NCI-H69 (cell line): ENCODE measurements around the gene SLC35A5.
"Not testable (repeated sequence)": the region's sequence is repeated elsewhere in the genome, so short reads cannot be mapped to it uniquely, and the experiment has no call there.

ENCODE experiments used
- DNase-seq: peaks from one replicate; lab custom pipeline; 2025; lab: John Stamatoyannopoulos, UW

SLC35A5 gene, protein sequence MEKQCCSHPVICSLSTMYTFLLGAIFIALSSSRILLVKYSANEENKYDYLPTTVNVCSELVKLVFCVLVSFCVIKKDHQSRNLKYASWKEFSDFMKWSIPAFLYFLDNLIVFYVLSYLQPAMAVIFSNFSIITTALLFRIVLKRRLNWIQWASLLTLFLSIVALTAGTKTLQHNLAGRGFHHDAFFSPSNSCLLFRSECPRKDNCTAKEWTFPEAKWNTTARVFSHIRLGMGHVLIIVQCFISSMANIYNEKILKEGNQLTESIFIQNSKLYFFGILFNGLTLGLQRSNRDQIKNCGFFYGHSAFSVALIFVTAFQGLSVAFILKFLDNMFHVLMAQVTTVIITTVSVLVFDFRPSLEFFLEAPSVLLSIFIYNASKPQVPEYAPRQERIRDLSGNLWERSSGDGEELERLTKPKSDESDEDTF

DNA sequence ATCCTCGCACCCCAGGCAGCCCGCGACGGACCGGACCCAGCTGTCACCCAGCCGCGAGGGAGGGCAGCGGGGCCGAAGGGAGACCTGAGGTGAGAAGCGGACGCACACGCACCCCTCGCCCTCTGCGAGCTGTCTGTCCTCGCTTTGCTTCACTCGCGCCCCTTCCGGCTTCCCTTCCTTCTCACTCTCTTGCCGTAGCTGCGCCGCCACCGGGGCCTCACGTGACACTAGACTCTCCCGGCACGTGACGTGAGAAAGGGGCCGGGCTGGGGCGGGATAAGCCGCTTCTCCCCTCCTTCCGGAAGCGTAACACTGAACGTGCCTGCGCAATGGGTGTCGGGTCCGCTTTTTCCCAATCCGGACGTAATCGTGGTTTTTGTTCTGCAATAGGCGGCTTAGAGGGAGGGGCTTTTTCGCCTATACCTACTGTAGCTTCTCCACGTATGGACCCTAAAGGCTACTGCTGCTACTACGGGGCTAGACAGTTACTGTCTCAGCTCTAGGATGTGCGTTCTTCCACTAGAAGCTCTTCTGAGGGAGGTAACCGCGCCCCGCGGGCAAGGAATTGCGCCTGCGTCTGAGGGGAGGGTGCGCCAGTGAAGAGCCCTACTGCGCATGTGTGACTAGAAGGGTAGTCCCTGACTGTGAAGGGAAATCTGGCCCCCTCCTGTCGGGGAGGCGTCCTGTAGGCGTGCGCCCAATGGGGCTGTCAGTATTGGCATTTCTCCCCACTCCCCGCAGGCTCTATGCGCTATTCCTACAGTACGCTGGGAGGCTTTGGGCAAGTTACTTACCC is at the start of gene SLC35A5, which contains the start of gene ATG3:
TSS of gene SLC35A5 (plus strand) at position 312 of the 796 bp plus-strand sequence. CDS start 1,359 bp downstream, outside the sequence.
TSS of gene ATG3 (minus strand) at position 229 of the 796 bp plus-strand sequence. CDS start 434 bp downstream, outside the sequence.
- DNase-seq, result peak; percentile 96

DNA sequence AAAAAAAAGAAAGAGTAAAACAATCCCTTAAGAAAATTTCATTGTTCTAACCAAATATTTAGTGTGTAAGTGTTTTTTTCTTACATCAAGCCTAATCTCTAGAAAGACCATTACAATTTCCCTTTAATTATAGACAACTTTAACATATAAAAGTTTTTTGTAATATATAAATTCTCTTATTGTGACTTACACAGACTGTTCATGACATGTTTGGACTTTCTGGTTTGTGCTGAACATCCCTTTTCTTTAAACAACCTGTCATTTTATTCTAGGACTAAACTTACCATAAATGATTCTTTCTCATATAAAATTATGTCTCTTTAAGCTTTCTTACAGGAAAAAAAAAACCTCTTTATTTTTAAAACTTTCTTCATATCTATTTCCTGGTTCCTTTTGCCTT is 49.5 kb upstream of the SLC35A5 start:
- no peak for DNase-seq

DNA sequence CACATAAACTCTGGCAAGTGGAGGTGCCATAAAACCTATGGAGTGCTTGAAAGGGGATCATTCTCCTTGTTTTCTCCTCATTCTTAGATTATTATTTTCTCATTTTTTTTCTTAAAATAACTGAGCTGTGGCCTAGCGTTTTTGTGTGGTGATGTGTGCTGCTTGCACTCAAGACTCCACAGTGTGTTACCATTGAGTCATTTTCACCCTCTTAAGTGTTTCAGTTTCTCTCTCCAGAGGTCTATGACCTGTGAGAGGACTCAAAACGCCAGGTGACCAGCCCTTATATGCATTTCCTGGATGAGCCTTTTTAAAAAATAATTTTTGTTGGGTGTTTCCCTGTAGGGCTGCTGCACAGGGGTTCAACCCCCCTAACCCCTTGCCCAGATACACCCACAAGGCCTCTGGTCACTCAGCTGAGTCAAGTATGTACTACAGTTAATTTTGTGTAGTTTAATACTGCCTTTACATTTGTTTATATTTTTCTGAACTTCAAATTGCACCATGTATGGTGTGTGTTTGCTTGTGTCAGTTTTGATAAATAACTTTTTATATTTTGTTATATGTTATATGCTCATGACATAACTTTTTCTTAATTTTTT is 47.2 kb upstream of the SLC35A5 start:
- DNase-seq, result no peak

DNA sequence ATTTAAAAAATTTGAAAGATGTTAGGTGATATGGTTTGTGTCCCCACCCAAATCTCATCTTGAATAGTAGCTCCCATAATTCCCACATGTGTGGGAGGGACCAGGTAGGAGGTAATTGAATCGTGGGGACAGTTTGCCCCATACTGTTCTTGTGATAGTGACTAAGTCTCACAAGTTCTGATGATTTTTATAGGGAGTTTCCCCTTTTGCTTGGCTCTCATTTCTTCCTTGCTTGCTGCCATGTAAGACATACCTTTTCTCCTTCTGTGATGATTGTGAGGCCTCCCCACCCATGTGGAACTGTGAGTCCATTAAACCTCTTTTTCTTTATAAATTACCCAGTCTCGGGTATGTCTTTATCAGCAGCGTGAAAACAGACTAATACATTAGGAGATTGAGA is 42.9 kb upstream of the SLC35A5 start:
- not testable (repeated sequence) for DNase-seq

DNA sequence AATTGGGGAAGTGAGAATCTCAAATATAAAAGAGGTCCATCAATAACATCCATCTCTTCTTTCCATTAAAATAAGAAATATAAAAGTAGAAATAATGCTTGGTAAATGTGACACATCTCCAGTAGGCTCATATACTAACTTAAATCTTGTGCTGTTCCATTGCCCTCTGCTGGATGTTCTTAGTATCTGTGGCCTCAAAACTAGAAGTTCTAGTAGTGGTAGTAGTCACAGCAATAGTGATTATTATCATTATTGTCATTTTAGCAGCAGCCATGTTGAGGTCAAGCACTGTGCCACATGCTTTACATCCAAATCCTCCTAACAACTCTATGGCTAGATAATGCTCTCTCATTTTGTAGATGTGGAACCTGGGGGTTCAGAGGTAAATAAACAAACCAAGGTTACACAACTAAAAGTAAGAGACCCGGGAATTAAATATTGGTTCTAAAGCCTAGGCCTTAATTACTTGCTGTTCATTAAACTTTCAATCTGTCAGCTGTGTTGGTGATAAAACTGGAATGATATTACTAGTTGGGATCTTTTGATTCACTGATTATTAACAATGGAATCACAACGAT is 42.3 kb upstream of the SLC35A5 start:
- peak; percentile 44 for DNase-seq

DNA sequence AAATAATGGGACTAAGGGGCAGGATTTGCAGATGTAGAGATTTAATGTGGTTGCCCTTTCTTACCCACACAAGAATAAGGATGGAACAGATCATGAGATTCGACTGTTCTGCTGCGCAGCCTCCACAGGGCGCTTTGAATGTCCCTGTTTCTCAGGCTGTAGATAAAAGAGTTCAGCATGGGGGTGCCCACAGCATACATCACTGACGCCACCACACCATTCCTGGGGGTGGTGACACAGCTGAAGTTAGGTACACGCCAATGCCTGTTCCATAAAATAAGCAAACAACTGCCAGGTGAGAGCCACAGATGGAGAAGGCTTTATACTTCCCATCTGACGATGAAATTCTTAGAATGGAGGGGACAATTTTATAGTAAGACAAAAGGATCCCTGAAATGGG is 37.7 kb upstream of the SLC35A5 start:
- not testable (repeated sequence) for DNase-seq

DNA sequence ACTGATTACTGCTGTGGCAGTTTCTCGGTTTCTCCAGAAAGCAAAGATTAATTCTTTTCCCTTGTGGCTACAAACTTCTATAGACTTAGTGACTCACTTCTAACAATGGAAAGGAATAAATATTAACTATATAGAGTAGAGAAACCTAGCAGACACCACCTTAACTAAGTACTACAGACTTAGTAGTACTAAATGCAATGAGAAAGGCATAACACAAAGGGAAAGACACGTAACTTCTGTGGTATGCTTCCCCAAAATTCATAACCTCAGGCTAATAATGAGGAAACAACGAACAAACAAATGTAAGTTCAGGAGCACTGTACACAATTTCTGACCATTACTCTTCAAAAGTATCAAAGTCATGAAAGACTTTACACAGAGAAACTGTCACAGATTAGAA is 31.3 kb upstream of the SLC35A5 start:
- DNase-seq, result no peak

DNA sequence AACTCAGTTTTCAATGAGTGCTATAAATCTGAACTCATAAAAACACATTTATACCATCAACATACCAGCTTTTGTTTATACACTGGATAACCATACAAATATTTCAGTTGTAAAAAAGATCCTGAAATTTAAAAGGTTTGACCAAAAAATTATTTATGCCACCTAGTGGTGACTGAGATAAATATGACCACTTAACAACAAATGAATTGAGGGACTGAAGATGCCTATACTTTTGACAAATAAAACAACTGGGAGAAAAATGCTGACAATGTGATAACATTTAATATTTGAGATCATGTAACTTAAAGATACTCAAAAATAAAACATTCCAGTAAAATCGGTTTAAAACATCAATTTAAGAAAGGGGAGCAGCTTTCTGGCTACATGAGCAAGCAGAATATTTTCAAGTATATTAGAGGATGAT is 30.5 kb upstream of the SLC35A5 start:
- peak; percentile 17 for DNase-seq

DNA sequence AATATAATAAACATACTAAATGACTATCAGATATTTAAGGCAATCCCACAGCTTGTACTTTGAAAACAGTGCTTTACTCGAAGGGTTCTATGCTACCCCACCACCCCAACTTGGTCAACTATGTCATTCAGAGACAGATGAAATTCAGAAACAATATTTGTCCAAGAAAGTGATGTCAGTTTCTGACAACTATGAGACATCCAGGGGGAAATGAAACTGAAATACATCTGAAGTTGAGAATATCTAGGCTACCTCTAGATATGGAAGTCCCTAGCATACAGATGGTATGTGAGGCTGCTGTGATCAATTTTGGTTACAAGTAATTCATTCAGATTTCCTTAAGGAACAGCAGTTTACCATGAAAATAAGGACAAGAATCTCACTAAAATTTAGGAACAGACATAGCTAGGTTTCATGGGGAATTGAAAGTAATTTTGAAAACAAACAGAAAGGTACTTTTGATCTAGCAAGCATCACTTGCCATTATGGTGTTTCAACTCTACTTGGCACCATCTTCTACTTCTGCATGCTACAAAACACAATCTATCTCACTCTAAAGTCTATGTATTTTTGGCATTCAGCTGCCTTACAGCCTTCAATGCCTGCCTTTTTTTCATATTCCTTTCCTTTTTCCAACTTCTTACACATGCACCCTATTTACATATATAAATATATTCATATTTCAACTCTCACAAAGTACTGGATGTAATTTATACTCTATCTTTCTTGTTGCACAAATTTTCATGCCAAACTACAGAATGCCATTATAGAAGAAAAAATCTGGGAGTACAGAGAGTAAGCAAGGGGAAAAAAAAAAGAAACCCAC is 21.8 kb upstream of the SLC35A5 start:
- no peak for DNase-seq

DNA sequence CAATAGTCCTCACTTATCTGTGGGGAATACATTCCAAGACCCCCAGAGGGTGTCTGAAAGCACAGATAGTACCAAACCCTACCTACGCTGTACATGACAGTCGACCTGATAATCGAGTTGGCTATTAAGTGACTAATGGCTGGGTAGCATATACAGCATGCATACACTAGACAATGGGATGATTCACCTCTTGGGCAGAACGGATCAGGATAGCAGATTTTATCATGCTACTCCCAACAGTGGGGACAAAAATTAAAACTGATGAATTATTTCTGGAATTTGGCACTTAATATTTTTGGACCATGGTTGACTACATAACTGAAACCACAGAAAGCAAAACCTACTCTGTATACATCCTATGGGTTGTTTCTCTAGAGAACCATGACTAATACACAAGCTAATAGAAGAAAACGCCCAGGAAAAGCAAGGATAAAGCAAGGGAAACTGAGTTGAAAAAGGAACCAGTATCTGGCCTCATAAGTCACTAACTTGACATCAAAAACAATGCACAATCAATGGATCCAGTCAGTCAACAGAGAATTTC is 15.6 kb upstream of the SLC35A5 start:
- DNase-seq, result no peak

DNA sequence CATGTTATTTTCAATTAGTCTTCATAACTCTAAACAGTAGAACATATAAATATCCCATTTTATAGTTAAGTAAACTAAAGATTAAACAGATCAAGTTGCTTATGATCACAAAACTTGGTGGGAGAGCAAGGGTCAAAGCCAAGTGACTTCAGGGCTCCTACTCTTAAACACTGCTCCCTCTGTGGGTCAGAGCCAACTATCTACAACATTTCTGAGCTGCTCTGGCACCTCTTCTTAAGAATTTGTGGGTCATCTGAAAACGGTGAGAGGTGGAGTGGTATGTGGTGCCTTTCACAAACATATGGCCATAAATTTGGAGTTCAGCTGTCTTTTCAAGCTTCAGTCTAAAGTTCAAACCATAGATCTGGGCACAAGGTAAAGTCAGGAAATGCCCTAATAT is 11.0 kb upstream of the SLC35A5 start:
- DNase-seq, result no peak

DNA sequence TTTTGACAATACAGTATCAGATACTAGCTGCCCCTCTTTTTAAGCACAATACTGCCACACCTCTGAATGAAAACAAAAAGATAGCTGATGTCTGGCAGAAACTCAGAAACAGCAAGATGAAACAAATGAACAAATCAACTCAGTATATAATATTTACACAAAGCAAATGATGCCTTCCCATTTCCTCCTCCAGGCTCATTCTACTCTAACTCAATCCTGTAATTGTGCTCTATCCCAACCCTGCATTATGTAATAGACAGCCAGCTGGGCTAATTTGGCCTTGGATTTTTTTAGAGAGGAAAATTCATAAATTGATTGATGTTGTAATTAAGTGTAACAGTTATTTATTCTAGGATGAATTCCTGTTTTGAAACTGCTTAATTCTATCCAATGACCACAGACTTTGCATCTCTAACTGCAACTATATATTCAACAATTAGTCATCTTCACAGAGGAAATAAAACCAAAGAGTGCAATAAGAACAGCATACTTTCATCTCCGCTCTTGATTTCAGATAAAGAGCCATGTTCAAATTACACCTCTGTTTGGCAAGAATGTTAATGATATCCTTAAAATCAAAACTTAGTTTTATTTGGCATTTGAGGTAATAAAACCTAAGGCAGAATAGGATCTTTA is 6.2 kb upstream of the SLC35A5 start:
- peak; percentile 66 for DNase-seq

DNA sequence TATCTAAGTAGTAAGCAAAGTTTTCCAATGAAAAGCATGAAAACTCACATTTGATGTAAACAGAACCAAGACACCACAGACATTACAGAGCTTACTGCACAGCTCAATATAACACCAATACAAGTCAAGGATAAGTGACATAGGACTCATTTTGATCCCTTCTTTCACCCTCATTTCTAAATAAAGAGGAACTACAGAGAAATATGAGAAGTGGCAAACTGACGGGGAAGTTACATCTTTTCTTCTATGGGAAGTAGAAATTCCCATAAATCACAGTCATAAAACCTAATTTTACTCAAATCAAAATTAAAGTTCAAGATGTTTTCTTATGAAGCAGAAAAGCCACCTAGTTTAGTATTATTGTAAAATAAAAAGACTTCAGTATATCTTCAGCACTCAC is 3.9 kb upstream of the SLC35A5 start:
- no peak for DNase-seq

DNA sequence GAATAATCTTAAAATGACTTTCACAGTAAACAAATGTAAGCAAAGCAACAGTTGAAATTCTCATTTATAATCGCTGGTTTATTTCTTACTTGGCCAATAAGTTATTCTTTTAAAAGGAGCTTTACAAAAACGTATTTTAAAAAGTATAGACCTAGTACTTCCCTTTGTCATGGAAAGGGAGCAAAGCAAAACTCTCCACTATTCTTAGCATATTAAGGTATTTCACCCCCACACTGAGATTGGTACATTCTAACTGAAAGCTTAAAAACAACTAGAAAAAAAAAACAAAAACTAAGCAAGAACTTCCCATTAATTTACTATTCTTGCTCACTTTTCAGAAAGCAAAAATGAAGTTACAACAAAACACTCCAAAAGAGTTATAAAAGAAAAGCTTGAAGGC is 1.5 kb upstream of the SLC35A5 start:
- no peak for DNase-seq

DNA sequence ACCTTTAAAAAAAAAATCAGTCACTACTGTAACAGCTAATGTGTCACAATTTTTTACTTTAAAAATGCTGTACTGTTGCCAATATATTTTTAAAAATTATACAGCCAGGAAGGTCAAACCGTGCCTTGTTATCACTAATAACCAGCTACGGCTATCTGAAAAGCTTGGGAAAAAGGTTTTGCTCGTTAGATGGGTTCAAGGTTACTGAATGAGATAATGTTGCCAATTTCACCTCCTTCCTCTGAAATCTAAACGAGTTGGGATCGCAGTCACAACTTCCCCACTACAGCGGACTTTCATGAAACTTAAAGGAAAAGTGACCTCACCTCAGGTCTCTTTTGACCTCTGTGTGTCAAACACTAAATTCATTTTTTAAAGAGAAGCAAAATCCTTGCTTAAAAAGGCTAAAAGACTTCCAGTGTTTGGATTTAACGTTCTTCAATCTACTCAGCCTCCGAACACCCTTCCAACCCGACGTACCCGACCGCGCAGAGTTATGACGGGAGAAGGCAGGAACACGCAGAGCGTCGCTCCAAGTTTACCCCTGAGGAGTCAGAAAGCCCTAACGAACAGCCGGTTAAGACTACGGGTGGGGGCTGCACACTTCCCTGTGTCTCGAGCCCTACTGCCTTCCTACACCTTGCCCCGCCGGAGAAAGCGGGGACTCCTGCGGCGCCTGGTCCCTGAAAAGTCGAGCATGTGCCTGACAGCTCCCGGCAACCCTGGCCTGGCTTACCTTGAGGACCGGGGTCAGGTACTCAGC is 943 bp upstream of the SLC35A5 start:
- DNase-seq, result peak; percentile 71

DNA sequence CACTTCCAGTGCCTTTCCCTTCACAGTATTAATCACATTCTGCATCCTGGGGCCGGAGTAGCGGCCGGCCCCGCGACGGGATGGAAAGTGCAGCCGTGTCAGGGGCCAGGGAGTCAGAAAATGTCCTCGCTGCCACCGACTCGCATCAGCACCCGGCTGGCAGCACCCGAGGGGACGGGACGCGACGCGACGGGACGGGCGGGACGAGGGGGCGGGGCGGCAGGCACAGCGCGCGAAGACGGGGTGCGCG is 436 bp upstream of the SLC35A5 start:
- no peak for DNase-seq

DNA sequence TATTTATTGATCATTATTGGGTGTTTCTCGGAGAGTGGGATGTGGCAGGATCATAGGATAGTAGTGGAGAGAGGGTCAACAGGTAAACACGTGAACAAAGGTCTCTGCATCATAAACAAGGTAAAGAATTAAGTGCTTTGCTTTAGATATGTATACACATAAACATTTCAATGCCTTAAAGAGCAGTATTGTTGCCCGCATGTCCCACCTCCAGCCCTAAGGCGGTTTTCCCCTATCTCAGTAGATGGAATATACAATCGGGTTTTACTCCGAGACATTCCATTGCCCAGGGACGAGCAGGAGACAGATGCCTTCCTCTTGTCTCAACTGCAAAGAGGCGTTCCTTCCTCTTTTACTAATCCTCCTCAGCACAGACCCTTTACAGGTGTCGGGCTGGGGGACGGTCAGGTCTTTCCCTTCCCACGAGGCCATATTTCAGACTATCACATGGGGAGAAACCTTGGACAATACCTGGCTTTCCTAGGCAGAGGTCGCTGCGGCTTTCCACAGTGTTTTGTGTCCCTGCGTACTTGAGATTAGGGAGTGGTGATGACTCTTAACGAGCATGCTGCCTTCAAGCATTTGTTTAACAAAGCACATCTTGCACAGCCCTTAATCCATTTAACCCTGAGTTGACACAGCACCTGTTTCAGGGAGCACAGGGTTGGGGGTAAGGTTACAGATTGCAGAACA is 2.5 kb downstream of the SLC35A5 start:
- DNase-seq, result not testable (repeated sequence)

DNA sequence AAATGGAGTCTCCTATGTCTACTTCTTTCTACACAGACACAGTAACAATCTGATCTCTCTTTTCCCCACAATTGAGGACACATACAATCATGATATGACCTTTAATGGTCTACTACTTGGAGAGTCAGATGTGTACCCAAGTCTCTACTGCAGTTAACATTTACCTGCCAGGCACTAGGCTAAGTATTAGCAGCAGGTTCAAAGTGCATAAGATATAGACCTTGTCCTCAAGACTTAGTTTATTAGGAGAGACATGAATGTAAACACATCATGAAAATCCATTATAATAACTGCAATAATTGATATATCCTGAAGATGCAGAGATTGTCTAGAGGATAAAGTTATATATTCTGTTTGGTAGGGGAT is 3.1 kb downstream of the SLC35A5 start:
- DNase-seq, result no peak

DNA sequence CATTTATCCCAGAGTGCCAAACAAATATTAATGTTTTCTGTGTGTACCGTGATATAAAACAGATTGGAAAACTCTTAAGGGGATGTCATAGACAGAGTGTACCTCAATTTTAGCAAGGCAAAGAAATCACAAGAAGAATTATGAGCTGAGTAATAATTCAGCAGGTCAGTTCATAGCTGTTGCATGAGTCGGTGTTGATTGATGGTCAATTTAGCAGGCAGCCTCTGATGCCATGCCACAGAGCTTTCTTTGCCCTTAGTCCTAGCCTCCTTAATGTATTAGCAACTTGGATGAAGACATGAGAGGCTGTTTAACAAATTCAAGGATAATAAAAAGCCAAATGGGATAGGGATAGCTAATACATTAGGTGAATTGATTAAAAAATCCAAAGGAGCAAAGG is 6.8 kb downstream of the SLC35A5 start:
- DNase-seq, result no peak

DNA sequence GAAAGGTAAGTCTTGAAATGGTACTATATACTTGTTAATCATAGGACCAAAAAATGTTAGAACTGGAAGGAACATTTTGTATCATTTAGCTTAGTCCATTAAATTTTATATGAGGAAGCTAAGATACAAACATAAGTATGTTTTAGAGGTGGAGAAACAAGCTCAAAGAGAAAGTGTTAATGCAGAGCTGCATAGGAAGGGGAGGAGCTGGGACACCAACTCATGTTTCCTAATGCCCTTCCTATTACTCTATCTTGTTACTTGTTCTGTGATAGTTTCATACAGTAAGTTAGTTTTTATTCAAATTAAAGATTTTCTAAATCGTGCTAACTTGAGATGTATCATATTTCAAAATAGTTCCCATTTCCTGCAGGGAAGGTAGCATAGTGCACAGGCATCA is 7.4 kb downstream of the SLC35A5 start:
- DNase-seq, result no peak
